Breast epithelium (tissue), 4 donors: ENCODE measurements around the gene LY6G5B. TPM values are rescaled to one million over a fixed set of nuclear protein-coding genes. Genes with fewer than 3 reads are reported as not detected.

ENCODE experiments used
- DNase-seq, 2 donors: peaks; one replicate each; pipeline ENCODE4 v3.0.0-alpha.2; 2019; ENCODE audit warnings: low spot score in 2 of 2
- H3K27ac ChIP-seq, 2 donors: fragments of 200-600 bp; sonication (generic) in 1 of 2; one replicate each; pipeline ENCODE4 v1.5.1; 2016 to 2019; ENCODE audit warnings: mild to moderate bottlenecking in 1 of 2
- H3K27me3 ChIP-seq, 2 donors: fragments of 200-600 bp; sonication (generic) in 1 of 2; one replicate each; pipeline versions ENCODE4 v1.5.1 to v1.6.0; 2017 to 2019; ENCODE audit warnings: control low read depth in 1 of 2, mild to moderate bottlenecking in 1 of 2
- H3K36me3 ChIP-seq: fragments of 200-600 bp; one replicate; pipeline ENCODE4 v1.5.1; 2019
- H3K4me1 ChIP-seq, 2 donors: fragments of 200-600 bp; sonication (generic); one replicate each; pipeline ENCODE4 v1.5.1; 2016 to 2019; ENCODE audit warnings: control low read depth in 1 of 2
- H3K4me3 ChIP-seq, 3 donors: fragments of 200-600 bp; sonication (generic); 1 replicate in 2 of 3; 2 replicates in 1 of 3; pipeline ENCODE4 v1.5.1; 2016 to 2019; ENCODE audit warnings: mild to moderate bottlenecking in 3 of 3, moderate library complexity in 2 of 3
- H3K9me3 ChIP-seq, 2 donors: fragments of 200-600 bp; sonication (generic) in 1 of 2; one replicate each; pipeline ENCODE4 v1.5.1; 2016 to 2019; ENCODE audit warnings: control low read depth in 1 of 2
- POLR2A ChIP-seq: fragments of 450-650 bp; IDR thresholded peaks from one replicate; pipeline ENCODE4 v1.6.1; 2016; ENCODE audit warnings: antibody characterized with exemption, mild to moderate bottlenecking, moderate library complexity
- POLR2AphosphoS5 ChIP-seq, 3 donors: sonication (generic); formaldehyde crosslinking; IDR thresholded peaks; one replicate each; pipeline ENCODE4 v1.6.1; 2017; ENCODE audit warnings: antibody characterized with exemption in 3 of 3
- intact Hi-C: fragments of 100-400 bp; cut with DNase I; formaldehyde crosslinking; loops from one replicate; pipeline ENCODE4 v1.15.1; 2023; ENCODE audit warnings: low total_unique reads
- total RNA-seq, 3 donors: library from RNA; depleted of rRNA; stranded (reverse); fragments of >200 nt; gene quantifications; one replicate each; pipeline ENCODE4 v1.1.0, GENCODE V29; 2016
- TF ChIP-seq, protein P1 (sequence below), 3 donors: fragments of 450-650 bp; IDR thresholded peaks; one replicate each; pipeline ENCODE4 v1.5.1; 2016 to 2017; ENCODE audit warnings: antibody characterized with exemption in 3 of 3, mild to moderate bottlenecking in 3 of 3, moderate library complexity in 3 of 3

LY6G5B gene
- total RNA-seq, 3 donors from 2014 or later, result 6.2 to 12.7 (median 8.5) TPM

DNA sequence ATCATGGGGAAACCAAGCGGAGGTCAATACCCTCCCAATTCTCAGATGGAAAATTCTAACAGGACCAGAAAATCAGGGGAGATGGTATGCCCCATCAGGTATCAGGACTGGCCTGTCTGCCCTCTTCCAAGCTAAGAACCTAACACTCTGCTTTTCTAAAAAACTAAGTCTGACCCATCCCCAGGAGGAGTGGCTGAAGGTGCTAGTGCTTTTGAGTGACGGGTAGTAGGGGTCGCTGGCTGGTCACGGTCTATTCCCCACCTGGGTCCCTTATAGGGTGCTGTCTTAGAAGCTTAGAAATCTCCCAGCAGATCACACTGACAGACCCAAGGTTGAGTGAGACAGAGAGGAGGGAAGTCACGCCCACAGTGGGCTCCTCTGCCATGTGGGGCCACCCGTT, 23.8 kb downstream of the LY6G5B start:
- H3K9me3 ChIP-seq, result no peaks in the 10 kb centered on the region
- no peak for DNase-seq
- H3K27me3 ChIP-seq, result no peaks in the 10 kb centered on the region
- H3K36me3 ChIP-seq, result no peaks in the 10 kb centered on the region
- H3K27ac ChIP-seq, result no peak overlapping the region
- no peak overlapping the region for H3K4me3 ChIP-seq
- TF ChIP-seq POLR2AphosphoS5 (IDR thresholded peaks at IDR 0.05) (no peak), POLR2A (no peak)
- TF ChIP-seq, protein P1, sequence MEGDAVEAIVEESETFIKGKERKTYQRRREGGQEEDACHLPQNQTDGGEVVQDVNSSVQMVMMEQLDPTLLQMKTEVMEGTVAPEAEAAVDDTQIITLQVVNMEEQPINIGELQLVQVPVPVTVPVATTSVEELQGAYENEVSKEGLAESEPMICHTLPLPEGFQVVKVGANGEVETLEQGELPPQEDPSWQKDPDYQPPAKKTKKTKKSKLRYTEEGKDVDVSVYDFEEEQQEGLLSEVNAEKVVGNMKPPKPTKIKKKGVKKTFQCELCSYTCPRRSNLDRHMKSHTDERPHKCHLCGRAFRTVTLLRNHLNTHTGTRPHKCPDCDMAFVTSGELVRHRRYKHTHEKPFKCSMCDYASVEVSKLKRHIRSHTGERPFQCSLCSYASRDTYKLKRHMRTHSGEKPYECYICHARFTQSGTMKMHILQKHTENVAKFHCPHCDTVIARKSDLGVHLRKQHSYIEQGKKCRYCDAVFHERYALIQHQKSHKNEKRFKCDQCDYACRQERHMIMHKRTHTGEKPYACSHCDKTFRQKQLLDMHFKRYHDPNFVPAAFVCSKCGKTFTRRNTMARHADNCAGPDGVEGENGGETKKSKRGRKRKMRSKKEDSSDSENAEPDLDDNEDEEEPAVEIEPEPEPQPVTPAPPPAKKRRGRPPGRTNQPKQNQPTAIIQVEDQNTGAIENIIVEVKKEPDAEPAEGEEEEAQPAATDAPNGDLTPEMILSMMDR (IDR thresholded peaks at IDR 0.05), result no peak
- H3K4me1 ChIP-seq, result no peaks in the 10 kb centered on the region
- intact Hi-C loops, result loop anchor here (10.0 kb wide), 1 partner anchor 261 kb away; the partner anchor contains the start of genes NELFE and SKIC2

DNA sequence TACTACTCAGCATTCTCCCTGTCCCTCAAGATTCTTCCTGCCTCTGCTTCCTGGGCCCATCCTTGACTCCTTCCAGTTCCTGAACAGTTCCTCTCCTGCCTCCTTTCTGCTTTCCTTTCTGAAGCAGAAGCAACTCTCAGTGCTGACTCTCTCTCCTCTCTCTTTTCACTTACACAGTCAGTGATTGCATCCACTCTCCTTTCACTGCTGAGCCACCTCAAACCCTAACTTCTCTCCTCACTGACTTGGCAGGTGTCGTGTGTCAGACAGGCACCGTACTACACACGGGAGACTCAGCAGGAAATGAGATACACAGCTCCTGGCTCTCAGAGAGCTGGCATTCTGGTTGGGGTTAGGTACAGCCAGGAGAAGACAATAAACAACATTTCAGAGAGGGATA, 27.8 kb downstream of the LY6G5B start:
- H3K4me1 ChIP-seq, result peaks cover 4 to 11% of the 10 kb centered on the region in 2 donors
- TF ChIP-seq POLR2A, result no peak
- TF ChIP-seq, protein P1 (IDR thresholded peaks at IDR 0.05), result no peak
- TF ChIP-seq POLR2AphosphoS5 (IDR thresholded peaks at IDR 0.05), result no peak
- H3K27me3 ChIP-seq, result no peaks in the 10 kb centered on the region
- H3K4me3 ChIP-seq, result no peak overlapping the region
- intact Hi-C loops, result loop anchor here (10.0 kb wide), 1 partner anchor 257 kb away; the partner anchor contains the start of genes NELFE and SKIC2
- no peaks in the 10 kb centered on the region for H3K36me3 ChIP-seq
- DNase-seq, result no peak
- no peaks in the 10 kb centered on the region for H3K9me3 ChIP-seq
- peak overlapping the region in 1 of 2 donors; percentile 1 for H3K27ac ChIP-seq

DNA sequence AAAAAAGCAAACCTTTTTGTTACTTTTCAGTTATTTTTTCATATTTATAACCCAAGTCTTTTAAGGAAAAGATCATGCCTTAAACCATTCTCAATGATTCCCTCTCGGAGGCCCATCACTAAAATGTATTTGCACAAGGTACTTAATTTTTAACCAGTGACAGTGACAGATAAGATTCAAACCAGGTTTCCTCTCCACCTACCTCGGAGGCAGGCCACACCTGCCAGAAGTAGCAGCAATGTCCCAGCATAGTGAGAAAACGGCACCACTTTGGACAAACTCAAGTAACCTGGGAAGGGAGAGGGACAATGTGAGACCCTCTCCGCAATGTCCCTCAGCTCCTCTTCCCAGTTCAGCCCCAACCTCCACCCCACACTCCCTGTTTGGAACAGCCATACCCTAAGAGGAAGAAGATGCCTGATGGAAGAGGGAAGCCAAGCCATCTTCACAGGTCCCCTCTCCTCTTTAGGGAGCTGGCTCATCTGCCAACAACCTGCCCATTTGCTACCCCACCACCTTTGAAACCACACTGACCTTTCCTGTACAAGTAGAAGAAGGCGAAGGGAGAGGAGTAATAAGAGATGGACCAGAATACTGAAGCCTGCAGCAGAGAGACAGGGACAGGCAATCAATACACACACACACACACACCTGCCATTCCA, 31.1 kb downstream of the LY6G5B start:
- Histone ChIP-seq H3K4me1 (peaks cover 4 to 17% of the 10 kb centered on the region in 2 donors), H3K9me3 (no peaks in the 10 kb centered on the region), H3K27ac (no peak overlapping the region), H3K36me3 (no peaks in the 10 kb centered on the region), H3K4me3 (peak overlapping the region in 1 of 3 donors; percentile 90), H3K27me3 (no peaks in the 10 kb centered on the region)
- intact Hi-C loops, result loop anchor here (10.0 kb wide), 1 partner anchor 64 kb away; the partner anchor contains the start of gene SAPCD1
- TF ChIP-seq, protein P1 (IDR thresholded peaks at IDR 0.05), result no peak
- no peak for TF ChIP-seq POLR2AphosphoS5 (IDR thresholded peaks at IDR 0.05)
- no peak for TF ChIP-seq POLR2A
- DNase-seq, result no peak

DNA sequence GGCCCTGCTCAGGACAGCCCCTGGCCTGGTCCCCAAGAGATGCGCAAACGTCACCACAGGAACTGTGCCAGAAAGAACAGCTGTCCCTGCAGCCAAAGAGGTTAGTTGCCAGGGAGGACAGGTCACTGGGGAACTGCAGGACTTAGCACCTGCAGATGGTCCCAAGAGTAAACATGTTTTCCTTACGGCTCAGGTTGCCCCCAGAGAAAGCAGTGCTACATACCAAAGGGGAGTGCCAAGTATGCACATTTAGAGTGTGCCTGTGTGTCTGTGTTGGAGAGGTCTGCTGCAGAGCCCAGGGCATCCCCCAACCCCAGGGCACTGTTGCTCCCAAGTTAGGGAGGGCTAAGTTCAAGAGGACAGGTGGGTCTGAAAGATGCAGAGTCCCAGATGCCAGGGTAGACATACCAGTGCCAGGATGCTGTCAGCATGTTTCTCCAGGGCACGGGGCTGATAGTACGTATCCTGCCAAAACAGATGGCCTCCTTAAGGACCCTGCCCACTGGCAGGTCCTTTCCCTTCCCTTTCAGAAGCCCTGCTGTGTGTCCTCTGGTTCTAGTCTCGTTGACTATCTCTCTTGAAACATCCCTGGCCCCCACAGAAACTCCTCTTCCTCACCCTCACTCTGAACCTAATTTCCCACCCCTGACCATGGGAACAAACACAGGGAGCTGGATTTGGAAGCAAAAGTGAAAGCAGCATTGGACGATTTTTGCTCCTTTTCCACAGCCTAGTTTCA, 32.1 kb downstream of the LY6G5B start:
- Histone ChIP-seq H3K27ac (peak overlapping the region; percentile 5 to 99), H3K27me3 (no peaks in the 10 kb centered on the region), H3K4me3 (peak overlapping the region; percentile 79 to 90 (median 86)), H3K36me3 (no peaks in the 10 kb centered on the region), H3K4me1 (peaks cover 4 to 17% of the 10 kb centered on the region in 2 donors), H3K9me3 (no peaks in the 10 kb centered on the region)
- intact Hi-C loops, result loop anchor here (1.0 to 10.0 kb wide), 2 partner anchors 16 to 63 kb away; partner anchors contain the start of gene SAPCD1
- no peak for DNase-seq
- TF ChIP-seq POLR2AphosphoS5 (IDR thresholded peaks at IDR 0.05) (no peak), POLR2A (no peak)
- TF ChIP-seq, protein P1 (IDR thresholded peaks at IDR 0.05), result no peak

DNA sequence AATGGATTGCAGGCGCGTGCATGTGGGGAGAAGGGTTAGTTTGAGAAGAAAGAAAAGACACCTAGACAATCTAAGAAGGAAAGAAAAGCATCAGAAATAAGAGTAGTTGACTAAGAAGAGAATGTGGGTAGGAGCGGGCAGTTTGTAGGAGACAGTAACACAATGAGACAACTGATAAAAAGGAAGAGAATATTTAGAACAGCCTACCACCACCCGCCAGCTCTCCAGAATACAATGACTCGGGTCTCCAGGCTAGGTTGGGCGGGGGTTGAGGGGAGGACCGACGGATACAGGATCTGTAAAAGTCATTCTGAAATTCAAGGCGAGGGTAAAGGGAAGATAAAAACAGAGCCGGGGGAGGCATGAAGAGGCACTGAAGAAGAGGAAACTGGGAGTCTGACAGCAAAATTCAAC, 32.6 kb downstream of the LY6G5B start:
- no peak for TF ChIP-seq POLR2AphosphoS5 (IDR thresholded peaks at IDR 0.05)
- TF ChIP-seq, protein P1 (IDR thresholded peaks at IDR 0.05), result no peak
- TF ChIP-seq POLR2A, result no peak
- Histone ChIP-seq H3K9me3 (no peaks in the 10 kb centered on the region), H3K36me3 (no peaks in the 10 kb centered on the region), H3K27me3 (no peaks in the 10 kb centered on the region), H3K4me3 (peak overlapping the region; percentile 79 to 90 (median 86)), H3K4me1 (peaks cover 4 to 17% of the 10 kb centered on the region in 2 donors), H3K27ac (peak overlapping the region; percentile 98 to 99)
- intact Hi-C loops, result loop anchor here (1.0 to 10.0 kb wide), 2 partner anchors 16 to 62 kb away; partner anchors contain the start of gene SAPCD1
- DNase-seq, result no peak
